OCI-LY7 (cell line): ENCODE data around the gene MIA. TPM values are rescaled to one million over a fixed set of nuclear protein-coding genes. Genes with fewer than 3 reads are reported as not detected.

Experiments
- BruUV-seq: library from RNA; stranded (reverse); fragments of 400-500 nt; replicated peaks from 2 replicates; lab custom pipeline; 2021; lab: Mats Ljungman, UMichigan
- CTCF ChIA-PET: fragments of 300-600 bp; sonication (Branson Sonifier 250); formaldehyde crosslinking; loops from one replicate; lab custom pipeline; 2022; ENCODE audit warnings: antibody characterized with exemption; ENCODE audit not compliant: unreplicated experiment; lab: Charles Lee
- POLR2A ChIA-PET: fragments of 300-600 bp; sonication (Branson Sonifier 250); formaldehyde crosslinking; loops from one replicate; lab custom pipeline; 2022; ENCODE audit warnings: antibody characterized with exemption; lab: Charles Lee
- DNase-seq: peaks from one replicate; pipeline ENCODE4 v3.0.0-alpha.2; 2015; ENCODE audit warnings: low spot score
- H2AFZ ChIP-seq: fragments of 200-600 bp; sonication (generic), shearing (Covaris generic); 2 replicates; pipeline ENCODE4 v1.6.1; 2014; ENCODE audit warnings: mild to moderate bottlenecking, antibody characterized with exemption, low read length, moderate library complexity
- H3K27ac ChIP-seq: fragments of 200-600 bp; sonication (generic); 2 replicates; pipeline ENCODE4 v1.5.1; 2014; ENCODE audit warnings: mixed run types, low read depth, mild to moderate bottlenecking, moderate library complexity, low read length, inconsistent platforms; ENCODE audit not compliant: poor library complexity, severe bottlenecking
- H3K36me3 ChIP-seq: fragments of 200-600 bp; sonication (generic); 2 replicates; pipeline ENCODE4 v1.6.1; 2014; ENCODE audit warnings: mild to moderate bottlenecking, antibody characterized with exemption, low read length, moderate library complexity, mixed read lengths; ENCODE audit not compliant: insufficient read depth
- H3K4me1 ChIP-seq: fragments of 200-600 bp; sonication (generic); 2 replicates; pipeline ENCODE4 v1.5.1; 2014; ENCODE audit warnings: mild to moderate bottlenecking, low read length; ENCODE audit not compliant: insufficient read depth, poor library complexity, severe bottlenecking
- H3K4me2 ChIP-seq: fragments of 200-600 bp; sonication (generic); 2 replicates; pipeline ENCODE4 v1.6.1; 2014; ENCODE audit warnings: mild to moderate bottlenecking, low read length
- H3K4me3 ChIP-seq: fragments of 200-600 bp; sonication (generic); 2 replicates; pipeline ENCODE4 v1.5.1; 2014; ENCODE audit warnings: mild to moderate bottlenecking, low read depth, low read length; ENCODE audit not compliant: poor library complexity, severe bottlenecking
- H3K79me2 ChIP-seq: fragments of 200-600 bp; sonication (generic); 2 replicates; pipeline ENCODE4 v1.6.1; 2016; ENCODE audit warnings: low read depth, mild to moderate bottlenecking, low read length, moderate library complexity, mixed read lengths; ENCODE audit not compliant: insufficient read depth
- H3K9me2 ChIP-seq: fragments of 200-600 bp; sonication (generic); 2 replicates; pipeline ENCODE4 v1.6.1; 2016; ENCODE audit warnings: mild to moderate bottlenecking, low read length, mixed read lengths; ENCODE audit not compliant: insufficient read depth
- H3K9me3 ChIP-seq: fragments of 200-600 bp; sonication (generic); 2 replicates; pipeline ENCODE4 v1.6.1; 2014; ENCODE audit warnings: mild to moderate bottlenecking, mixed run types, low read length, mixed read lengths
- H4K20me1 ChIP-seq: fragments of 200-600 bp; sonication (generic); 2 replicates; pipeline ENCODE4 v1.6.1; 2014; ENCODE audit warnings: mild to moderate bottlenecking, antibody characterized with exemption, low read length, moderate library complexity, mixed read lengths; ENCODE audit not compliant: insufficient read depth
- CTCF ChIP-seq: fragments of 200-600 bp; sonication (generic); conservative IDR thresholded peaks from 2 replicates; pipeline ENCODE4 v1.5.1; 2014; ENCODE audit warnings: mild to moderate bottlenecking, antibody characterized with exemption, low read length, moderate library complexity, mixed read lengths
- EZH2phosphoT487 ChIP-seq: fragments of 200-600 bp; sonication (generic); IDR thresholded peaks from 2 replicates; pipeline ENCODE4 v1.6.1; 2018; ENCODE audit warnings: low read depth, borderline replicate concordance, mild to moderate bottlenecking, mixed run types, antibody characterized with exemption, low read length, moderate library complexity, mixed read lengths
- intact Hi-C: fragments of 100-400 bp; cut with micrococcal nuclease; formaldehyde crosslinking; loops from one replicate; pipeline ENCODE4 v1.10.0; 2022; ENCODE audit not compliant: unreplicated experiment
- total RNA-seq, 2 experiments: library from RNA; depleted of rRNA in 1 of 2; stranded (reverse); fragments of >200 nt in 1 of 2; shearing (Covaris generic) in 1 of 2; gene quantifications; 2 replicates each; pipeline ENCODE4 v1.2.3, GENCODE V29; 2014 to 2022

MIA gene
- total RNA-seq, 2 experiments from 2014 or later, result not detected

GRCh38 chr19:40750058-40750873 lies 25.1 kb upstream of the MIA start, which contains the start of gene ACTMAP:
ACTMAP (minus strand) TSS chr19:40750477; CDS start chr19:40749803, 674 bp downstream.
- no peak for TF ChIP-seq EZH2phosphoT487
- TF ChIP-seq CTCF, result no peak
- Histone ChIP-seq H3K9me3 (no peaks in the 10 kb centered on the region), H3K4me1 (peaks cover 45% of the 10 kb centered on the region), H2AFZ (no peak within 1 kb of the TSS; the same call in 1 of the 2 replicates), H3K27ac (peak within 1 kb of the TSS; percentile 79), H4K20me1 (peaks cover 14% of the 10 kb centered on the region), H3K4me2 (peak within 1 kb of the TSS; percentile 90), H3K4me3 (peak within 1 kb of the TSS; percentile 80), H3K36me3 (peaks cover 36% of the 10 kb centered on the region), H3K9me2 (no peaks in the 10 kb centered on the region), H3K79me2 (peaks cover 62% of the 10 kb centered on the region)
- peak; percentile 100 for DNase-seq
- TSS peak; percentile 97 for BruUV-seq
- intact Hi-C loops, result loop anchor here (1.0 to 5.0 kb wide), 4 partner anchors 27 to 88 kb away; partner anchors contain the start of gene EGLN2
- CTCF ChIA-PET, result interaction anchor here (1.0 kb wide), 1 partner anchor 87 kb away, joined by 3 read pairs; no protein-coding TSS in a partner anchor
- POLR2A ChIA-PET, result interaction anchor here (0.6 to 3.8 kb wide), 9 partner anchors 9 to 613 kb away, joined by 3 to 29 read pairs (median 4); partner anchors contain the start of genes B9D2 and RAB4B

- Histone ChIP-seq H3K4me3 (peak within 1 kb of the TSS; percentile 80), H3K9me2 (no peaks in the 10 kb centered on the region), H4K20me1 (peaks cover 22% of the 10 kb centered on the region), H3K4me2 (peak within 1 kb of the TSS; percentile 90), H3K79me2 (peaks cover 69% of the 10 kb centered on the region), H3K36me3 (peaks cover 44% of the 10 kb centered on the region), H3K4me1 (peaks cover 52% of the 10 kb centered on the region), H3K9me3 (no peaks in the 10 kb centered on the region), H2AFZ (no peak within 1 kb of the TSS; the same call in 1 of the 2 replicates), H3K27ac (peak within 1 kb of the TSS; percentile 79)
- no TSS peak for BruUV-seq
- ChIA-PET CTCF (interaction anchor here (1.0 kb wide), 1 partner anchor 88 kb away, joined by 3 read pairs; no protein-coding TSS in a partner anchor), POLR2A (interaction anchor here (0.8 to 3.8 kb wide), 5 partner anchors 10 to 55 kb away, joined by 3 to 29 read pairs (median 4); partner anchors contain the start of gene RAB4B)
- intact Hi-C loops, result loop anchor here (1.0 to 5.0 kb wide), 4 partner anchors 26 to 89 kb away; partner anchors contain the start of gene EGLN2
- no peak for TF ChIP-seq CTCF
- TF ChIP-seq EZH2phosphoT487, result no peak
- DNase-seq, result peak; percentile 99
Observed at GRCh38 chr19:40750874-40751537, 24.3 kb upstream of the MIA start, which contains the start of gene SNRPA. SNRPA (plus strand) TSS chr19:40751203; CDS start chr19:40751409, 206 bp downstream.
